Activated B cell treated with CpG ODN at 0.5 μM for 24 hours (primary cell): ENCODE results near the gene STOM. TPM values are rescaled to one million over a fixed set of nuclear protein-coding genes. Genes with fewer than 3 reads are reported as not detected.

Experiments used
- ATAC-seq: fragments of 200-7000 bp; cut with Tn5 transposase; one replicate; pipeline ENCODE4 v1.10.0; 2021; ENCODE audit warnings: low read depth, mild to moderate bottlenecking, moderate library complexity
- CTCF ChIA-PET: fragments of 350-600 bp; sonication (Branson Sonifier 250); formaldehyde crosslinking; loops from one replicate; lab custom pipeline; 2021; ENCODE audit warnings: antibody characterized with exemption; lab: Charles Lee
- POLR2A ChIA-PET: fragments of 350-600 bp; sonication (Branson Sonifier 250); formaldehyde crosslinking; loops from one replicate; lab custom pipeline; 2021; ENCODE audit warnings: antibody characterized with exemption; lab: Charles Lee
- DNase-seq: peaks from one replicate; pipeline ENCODE4 v3.0.0; 2022
- H3K27ac Mint-ChIP-seq: one replicate; pipeline ENCODE4 v1.8.0; 2020; ENCODE audit warnings: mixed read lengths
- H3K27me3 Mint-ChIP-seq: one replicate; pipeline ENCODE4 v1.8.0; 2021; ENCODE audit warnings: mixed read lengths
- H3K36me3 Mint-ChIP-seq: one replicate; pipeline ENCODE4 v1.8.0; 2021; ENCODE audit warnings: low read depth, mixed read lengths
- H3K4me1 Mint-ChIP-seq: one replicate; pipeline ENCODE4 v1.8.0; 2021; ENCODE audit warnings: mixed read lengths
- H3K4me3 Mint-ChIP-seq: one replicate; pipeline ENCODE4 v1.8.0; 2020; ENCODE audit warnings: mild to moderate bottlenecking, mixed read lengths
- H3K9me3 Mint-ChIP-seq: one replicate; pipeline ENCODE4 v1.8.0; 2020; ENCODE audit warnings: mixed read lengths
- intact Hi-C: fragments of 100-400 bp; cut with micrococcal nuclease; formaldehyde crosslinking; loops from one replicate; pipeline ENCODE4 v1.15.1; 2024
- total RNA-seq: library from RNA; stranded (reverse); gene quantifications from 2 replicates; pipeline ENCODE4 v1.2.3, GENCODE V29; 2022
- TF ChIP-seq, protein P1 (sequence below): fragments of 200-600 bp; IDR thresholded peaks from one replicate; pipeline ENCODE4 v1.8.0; 2022; ENCODE audit warnings: antibody characterized with exemption, mild to moderate bottlenecking

STOM gene
- total RNA-seq, 1 donor from 2014 or later, result 9.8 TPM

DNA sequence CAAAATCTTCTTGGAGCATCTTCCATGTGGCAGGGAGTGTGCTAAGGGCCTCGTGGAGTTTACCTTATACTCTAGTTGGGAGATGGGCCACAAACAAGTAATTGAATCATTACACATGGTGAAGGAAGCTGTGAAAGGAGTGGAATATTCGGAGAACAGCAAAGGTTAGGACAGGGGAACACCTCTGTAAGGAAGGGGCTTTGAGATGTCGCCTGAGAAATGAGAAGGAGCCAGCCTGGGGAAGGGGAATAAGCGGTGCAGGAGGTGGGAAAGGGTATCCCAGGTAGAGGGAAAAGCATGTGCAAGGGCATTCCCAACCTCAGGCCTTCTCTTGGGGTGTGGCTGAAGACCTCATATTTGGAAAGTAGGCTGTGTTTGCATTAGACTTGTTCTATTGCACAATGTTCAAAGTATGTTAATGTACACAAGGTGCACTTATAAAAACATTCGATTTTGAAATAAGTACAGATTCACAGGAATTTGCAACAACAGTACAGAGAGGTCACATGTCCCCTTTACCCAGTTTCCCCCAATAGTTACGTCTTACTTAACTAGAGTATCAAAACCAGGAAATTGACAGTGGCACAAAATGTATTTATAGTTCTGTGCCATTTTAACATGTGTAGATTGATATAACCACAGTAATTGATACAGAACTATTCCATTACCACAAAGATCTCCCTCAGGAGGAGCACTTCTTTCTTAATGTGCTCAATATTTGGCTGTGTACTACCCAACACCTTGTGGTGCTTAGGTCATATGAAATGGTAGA lies 2.4 kb upstream of the STOM start:
- ChIA-PET POLR2A (no interaction called here), CTCF (interaction anchor here (1.0 to 1.7 kb wide), 2 partner anchors 27 to 52 kb away, joined by 4 read pairs; no protein-coding TSS in a partner anchor)
- H3K27me3 Mint-ChIP-seq, result no peaks in the 10 kb centered on the region
- H3K27ac Mint-ChIP-seq, result no peak overlapping the region
- TF ChIP-seq, protein P1, sequence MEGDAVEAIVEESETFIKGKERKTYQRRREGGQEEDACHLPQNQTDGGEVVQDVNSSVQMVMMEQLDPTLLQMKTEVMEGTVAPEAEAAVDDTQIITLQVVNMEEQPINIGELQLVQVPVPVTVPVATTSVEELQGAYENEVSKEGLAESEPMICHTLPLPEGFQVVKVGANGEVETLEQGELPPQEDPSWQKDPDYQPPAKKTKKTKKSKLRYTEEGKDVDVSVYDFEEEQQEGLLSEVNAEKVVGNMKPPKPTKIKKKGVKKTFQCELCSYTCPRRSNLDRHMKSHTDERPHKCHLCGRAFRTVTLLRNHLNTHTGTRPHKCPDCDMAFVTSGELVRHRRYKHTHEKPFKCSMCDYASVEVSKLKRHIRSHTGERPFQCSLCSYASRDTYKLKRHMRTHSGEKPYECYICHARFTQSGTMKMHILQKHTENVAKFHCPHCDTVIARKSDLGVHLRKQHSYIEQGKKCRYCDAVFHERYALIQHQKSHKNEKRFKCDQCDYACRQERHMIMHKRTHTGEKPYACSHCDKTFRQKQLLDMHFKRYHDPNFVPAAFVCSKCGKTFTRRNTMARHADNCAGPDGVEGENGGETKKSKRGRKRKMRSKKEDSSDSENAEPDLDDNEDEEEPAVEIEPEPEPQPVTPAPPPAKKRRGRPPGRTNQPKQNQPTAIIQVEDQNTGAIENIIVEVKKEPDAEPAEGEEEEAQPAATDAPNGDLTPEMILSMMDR, result no peak
- intact Hi-C loops, result loop anchor here (5.0 to 10.0 kb wide), 2 partner anchors 170 to 298 kb away; partner anchors contain the start of genes CNTRL and RAB14
- no peak for ATAC-seq
- no peak for DNase-seq
- H3K4me3 Mint-ChIP-seq, result peak overlapping the region; percentile 1
- H3K4me1 Mint-ChIP-seq, result peaks cover 28% of the 10 kb centered on the region
- peaks cover 3% of the 10 kb centered on the region for H3K9me3 Mint-ChIP-seq
- peaks cover 4% of the 10 kb centered on the region for H3K36me3 Mint-ChIP-seq

DNA sequence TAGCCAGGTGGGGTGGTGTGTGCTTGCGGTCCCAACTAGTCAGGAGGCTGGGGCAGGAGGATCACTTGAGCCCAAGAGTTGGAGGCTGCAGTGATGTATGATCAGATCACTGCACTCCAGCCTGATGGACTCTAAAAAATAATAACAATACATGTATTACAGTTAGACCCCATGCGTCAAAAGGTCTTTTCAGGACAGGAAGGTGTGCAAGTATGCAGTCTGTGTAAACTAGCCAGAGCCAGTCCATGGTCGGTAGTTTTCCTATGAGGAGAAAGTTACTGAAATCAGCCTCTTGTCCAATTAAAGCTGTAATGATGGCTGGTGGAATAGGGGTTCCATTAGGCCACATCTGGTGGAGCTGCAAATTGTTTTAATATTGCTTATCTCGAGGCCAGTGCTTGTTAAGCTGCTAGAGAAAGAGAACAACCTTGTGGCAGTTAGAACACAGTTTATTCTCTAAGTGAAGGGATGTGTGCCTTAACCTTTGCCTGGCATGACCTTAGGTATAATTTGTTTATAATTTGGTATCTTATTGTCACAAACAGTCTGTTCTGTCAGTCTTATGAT lies 1.5 kb upstream of the STOM start:
- no peaks in the 10 kb centered on the region for H3K27me3 Mint-ChIP-seq
- H3K27ac Mint-ChIP-seq, result peak overlapping the region; percentile 14
- ATAC-seq, result no peak
- H3K4me3 Mint-ChIP-seq, result peak overlapping the region; percentile 60
- ChIA-PET POLR2A (no interaction called here), CTCF (interaction anchor here (1.1 to 1.7 kb wide), 2 partner anchors 28 to 52 kb away, joined by 4 to 6 read pairs; no protein-coding TSS in a partner anchor)
- DNase-seq, result no peak
- peaks cover 3% of the 10 kb centered on the region for H3K9me3 Mint-ChIP-seq
- H3K4me1 Mint-ChIP-seq, result peaks cover 28% of the 10 kb centered on the region
- TF ChIP-seq, protein P1, result no peak
- peaks cover 4% of the 10 kb centered on the region for H3K36me3 Mint-ChIP-seq
- intact Hi-C loops, result loop anchor here (5.0 to 10.0 kb wide), 2 partner anchors 169 to 297 kb away; partner anchors contain the start of genes CNTRL and RAB14

DNA sequence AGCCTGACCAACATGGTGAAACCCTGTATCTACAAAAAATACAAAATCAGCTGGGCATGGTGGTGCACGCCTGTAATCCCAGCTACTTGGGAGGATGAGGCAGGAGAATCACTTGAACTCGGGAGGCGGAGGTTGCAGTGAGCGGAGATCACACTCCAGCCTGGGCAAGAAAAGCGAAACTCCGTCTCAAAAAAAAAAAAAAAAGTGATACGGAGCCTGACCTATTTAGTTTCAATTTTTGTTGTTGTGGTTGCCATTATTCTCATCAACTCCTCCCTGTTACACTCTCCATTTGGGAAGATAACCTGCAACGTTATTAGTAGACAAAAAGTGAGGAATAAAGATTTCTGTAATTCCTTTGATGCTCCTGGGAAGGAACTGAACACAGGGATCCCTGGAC lies 1.3 kb downstream of the STOM start:
- Mint-ChIP-seq H3K27ac (no peak overlapping the region), H3K36me3 (peaks cover 4% of the 10 kb centered on the region), H3K4me3 (peak overlapping the region; percentile 93), H3K4me1 (peaks cover 28% of the 10 kb centered on the region), H3K9me3 (peaks cover 3% of the 10 kb centered on the region), H3K27me3 (no peaks in the 10 kb centered on the region)
- intact Hi-C loops, result loop anchor here (5.0 kb wide), 1 partner anchor 101 kb away; the partner anchor contains the start of gene GSN
- no peak for ATAC-seq
- POLR2A ChIA-PET, result interaction anchor here (0.6 to 1.1 kb wide), 3 partner anchors 41 to 167 kb away, joined by 3 to 4 read pairs (median 3); partner anchors contain the start of gene RAB14
- TF ChIP-seq, protein P1, result no peak
- CTCF ChIA-PET, result interaction anchor here (0.7 to 0.8 kb wide), 2 partner anchors 23 to 155 kb away, joined by 3 read pairs; no protein-coding TSS in a partner anchor
- DNase-seq, result no peak

DNA sequence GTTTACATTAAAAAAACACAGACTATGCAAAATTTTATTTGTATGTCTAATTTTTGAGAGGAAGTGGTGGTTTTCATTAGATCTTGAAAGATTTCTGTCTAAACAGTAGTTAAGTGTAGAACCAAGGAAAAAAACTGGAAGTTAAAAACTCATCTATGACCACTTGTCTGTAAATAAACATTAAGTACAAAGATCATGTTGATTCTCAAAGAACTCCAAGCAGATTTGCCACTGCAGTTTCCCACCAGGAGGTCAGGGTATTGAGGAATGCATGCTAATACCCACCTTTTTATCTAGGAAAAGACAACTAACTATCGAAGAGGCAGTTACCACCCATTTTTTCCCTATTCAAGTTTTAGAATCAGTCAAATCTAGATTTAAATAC lies 1.9 kb downstream of the STOM start:
- CTCF ChIA-PET, result interaction anchor here (0.7 kb wide), 1 partner anchor 23 kb away, joined by 3 read pairs; no protein-coding TSS in a partner anchor
- ATAC-seq (no peak), DNase-seq (no peak)
- Mint-ChIP-seq H3K36me3 (peaks cover 4% of the 10 kb centered on the region), H3K4me3 (peak overlapping the region; percentile 93), H3K27me3 (no peaks in the 10 kb centered on the region), H3K4me1 (peaks cover 28% of the 10 kb centered on the region), H3K27ac (no peak overlapping the region), H3K9me3 (peaks cover 3% of the 10 kb centered on the region)
- TF ChIP-seq, protein P1, result no peak
- POLR2A ChIA-PET, result no interaction called here
- intact Hi-C loops, result loop anchor here (5.0 kb wide), 1 partner anchor 101 kb away; the partner anchor contains the start of gene GSN
